Liver (tissue), 3 donors: ENCODE results near the gene PIGH.

Source experiments
- EGR1 ChIP-seq, 2 donors: IDR thresholded peaks; 2 replicates each; pipeline ENCODE4 v1.6.1; 2016 to 2018; ENCODE audit warnings: antibody characterized with exemption in 2 of 2, low read depth in 2 of 2
- FOXA1 ChIP-seq: IDR thresholded peaks from 2 replicates; pipeline ENCODE4 v1.6.1; 2016; ENCODE audit warnings: antibody characterized with exemption
- GABPA ChIP-seq, 2 donors: IDR thresholded peaks in 1 of 2; conservative IDR thresholded peaks in 1 of 2; 2 replicates each; pipeline ENCODE4 v1.6.1; 2016; ENCODE audit warnings: antibody characterized with exemption in 2 of 2, mild to moderate bottlenecking in 1 of 2, moderate library complexity in 1 of 2
- HNF4A ChIP-seq, 2 donors: conservative IDR thresholded peaks; 2 replicates each; pipeline ENCODE4 v1.6.1; 2016; ENCODE audit warnings: antibody characterized with exemption in 2 of 2, mild to moderate bottlenecking in 2 of 2
- JUND ChIP-seq, 2 donors: IDR thresholded peaks; 2 replicates each; pipeline ENCODE4 v1.6.1; 2016; ENCODE audit warnings: antibody characterized with exemption in 2 of 2
- RAD21 ChIP-seq, 2 donors: IDR thresholded peaks; 2 replicates each; pipeline ENCODE4 v1.6.1; 2016; ENCODE audit warnings: antibody characterized with exemption in 2 of 2, mild to moderate bottlenecking in 2 of 2
- RXRA ChIP-seq, 2 donors: IDR thresholded peaks; 2 replicates each; pipeline ENCODE4 v1.6.1; 2017 to 2018; ENCODE audit warnings: antibody characterized with exemption in 2 of 2, mild to moderate bottlenecking in 1 of 2
- SP1 ChIP-seq: IDR thresholded peaks from 2 replicates; pipeline ENCODE4 v1.6.1; 2018; ENCODE audit warnings: antibody characterized with exemption, mild to moderate bottlenecking
- TAF1 ChIP-seq: conservative IDR thresholded peaks from 2 replicates; pipeline ENCODE4 v1.6.1; 2016; ENCODE audit warnings: antibody characterized with exemption, mild to moderate bottlenecking
- YY1 ChIP-seq: IDR thresholded peaks from 2 replicates; pipeline ENCODE4 v1.6.1; 2016; ENCODE audit warnings: antibody characterized with exemption, mild to moderate bottlenecking
- TF ChIP-seq, protein P1 (sequence below): fragments of 150-350 bp; IDR thresholded peaks from 2 replicates; pipeline ENCODE4 v1.5.1; 2017; ENCODE audit warnings: improper control_type of control experiment, low read depth, low read length; ENCODE audit not compliant: missing input control
- TF ChIP-seq, protein P2 (sequence below): IDR thresholded peaks from 2 replicates; pipeline ENCODE4 v1.6.1; 2016; ENCODE audit warnings: antibody characterized with exemption
- TF ChIP-seq, protein P3 (sequence below): IDR thresholded peaks from 2 replicates; pipeline ENCODE4 v1.6.1; 2016; ENCODE audit warnings: antibody characterized with exemption, mild to moderate bottlenecking
- TF ChIP-seq, protein P4 (sequence below): IDR thresholded peaks from 2 replicates; pipeline ENCODE4 v1.6.1; 2016; ENCODE audit warnings: antibody characterized with exemption
- donor health status: healthy.
- donor health status: healthy.

DNA sequence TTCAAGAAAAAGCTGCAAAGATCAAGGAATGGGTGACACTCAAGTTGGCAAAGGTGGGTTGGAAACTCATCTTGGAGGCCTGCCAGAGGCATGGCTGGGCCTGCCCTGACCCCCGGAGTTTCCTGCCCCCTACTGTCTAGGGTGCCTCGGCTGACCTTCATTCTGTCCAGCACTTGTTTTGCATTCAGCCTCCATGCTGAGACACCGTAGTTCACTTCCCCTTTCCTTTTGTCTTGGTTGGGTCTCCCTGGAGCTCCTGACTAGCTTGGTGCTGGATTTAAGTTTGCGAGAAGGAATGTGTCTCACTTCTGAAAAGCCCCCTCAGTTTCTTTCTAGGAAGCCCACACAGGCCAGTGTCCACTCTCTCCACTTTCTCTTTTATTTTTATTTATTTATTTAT, 40.4 kb downstream of the PIGH start:
- TF ChIP-seq, protein P1, sequence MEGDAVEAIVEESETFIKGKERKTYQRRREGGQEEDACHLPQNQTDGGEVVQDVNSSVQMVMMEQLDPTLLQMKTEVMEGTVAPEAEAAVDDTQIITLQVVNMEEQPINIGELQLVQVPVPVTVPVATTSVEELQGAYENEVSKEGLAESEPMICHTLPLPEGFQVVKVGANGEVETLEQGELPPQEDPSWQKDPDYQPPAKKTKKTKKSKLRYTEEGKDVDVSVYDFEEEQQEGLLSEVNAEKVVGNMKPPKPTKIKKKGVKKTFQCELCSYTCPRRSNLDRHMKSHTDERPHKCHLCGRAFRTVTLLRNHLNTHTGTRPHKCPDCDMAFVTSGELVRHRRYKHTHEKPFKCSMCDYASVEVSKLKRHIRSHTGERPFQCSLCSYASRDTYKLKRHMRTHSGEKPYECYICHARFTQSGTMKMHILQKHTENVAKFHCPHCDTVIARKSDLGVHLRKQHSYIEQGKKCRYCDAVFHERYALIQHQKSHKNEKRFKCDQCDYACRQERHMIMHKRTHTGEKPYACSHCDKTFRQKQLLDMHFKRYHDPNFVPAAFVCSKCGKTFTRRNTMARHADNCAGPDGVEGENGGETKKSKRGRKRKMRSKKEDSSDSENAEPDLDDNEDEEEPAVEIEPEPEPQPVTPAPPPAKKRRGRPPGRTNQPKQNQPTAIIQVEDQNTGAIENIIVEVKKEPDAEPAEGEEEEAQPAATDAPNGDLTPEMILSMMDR, result no peak
- TF ChIP-seq, protein P2, sequence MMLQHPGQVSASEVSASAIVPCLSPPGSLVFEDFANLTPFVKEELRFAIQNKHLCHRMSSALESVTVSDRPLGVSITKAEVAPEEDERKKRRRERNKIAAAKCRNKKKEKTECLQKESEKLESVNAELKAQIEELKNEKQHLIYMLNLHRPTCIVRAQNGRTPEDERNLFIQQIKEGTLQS, result no peak
- no peak for TF ChIP-seq FOXA1
- TF ChIP-seq, protein P3, sequence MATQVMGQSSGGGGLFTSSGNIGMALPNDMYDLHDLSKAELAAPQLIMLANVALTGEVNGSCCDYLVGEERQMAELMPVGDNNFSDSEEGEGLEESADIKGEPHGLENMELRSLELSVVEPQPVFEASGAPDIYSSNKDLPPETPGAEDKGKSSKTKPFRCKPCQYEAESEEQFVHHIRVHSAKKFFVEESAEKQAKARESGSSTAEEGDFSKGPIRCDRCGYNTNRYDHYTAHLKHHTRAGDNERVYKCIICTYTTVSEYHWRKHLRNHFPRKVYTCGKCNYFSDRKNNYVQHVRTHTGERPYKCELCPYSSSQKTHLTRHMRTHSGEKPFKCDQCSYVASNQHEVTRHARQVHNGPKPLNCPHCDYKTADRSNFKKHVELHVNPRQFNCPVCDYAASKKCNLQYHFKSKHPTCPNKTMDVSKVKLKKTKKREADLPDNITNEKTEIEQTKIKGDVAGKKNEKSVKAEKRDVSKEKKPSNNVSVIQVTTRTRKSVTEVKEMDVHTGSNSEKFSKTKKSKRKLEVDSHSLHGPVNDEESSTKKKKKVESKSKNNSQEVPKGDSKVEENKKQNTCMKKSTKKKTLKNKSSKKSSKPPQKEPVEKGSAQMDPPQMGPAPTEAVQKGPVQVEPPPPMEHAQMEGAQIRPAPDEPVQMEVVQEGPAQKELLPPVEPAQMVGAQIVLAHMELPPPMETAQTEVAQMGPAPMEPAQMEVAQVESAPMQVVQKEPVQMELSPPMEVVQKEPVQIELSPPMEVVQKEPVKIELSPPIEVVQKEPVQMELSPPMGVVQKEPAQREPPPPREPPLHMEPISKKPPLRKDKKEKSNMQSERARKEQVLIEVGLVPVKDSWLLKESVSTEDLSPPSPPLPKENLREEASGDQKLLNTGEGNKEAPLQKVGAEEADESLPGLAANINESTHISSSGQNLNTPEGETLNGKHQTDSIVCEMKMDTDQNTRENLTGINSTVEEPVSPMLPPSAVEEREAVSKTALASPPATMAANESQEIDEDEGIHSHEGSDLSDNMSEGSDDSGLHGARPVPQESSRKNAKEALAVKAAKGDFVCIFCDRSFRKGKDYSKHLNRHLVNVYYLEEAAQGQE, result no peak
- TF ChIP-seq JUND (IDR thresholded peaks at IDR 0.05), result no peak
- no peak for TF ChIP-seq EGR1 (IDR thresholded peaks at IDR 0.05; ENCODE audit: low read depth in 2 of 2)
- TF ChIP-seq TAF1, result no peak
- TF ChIP-seq, protein P4, sequence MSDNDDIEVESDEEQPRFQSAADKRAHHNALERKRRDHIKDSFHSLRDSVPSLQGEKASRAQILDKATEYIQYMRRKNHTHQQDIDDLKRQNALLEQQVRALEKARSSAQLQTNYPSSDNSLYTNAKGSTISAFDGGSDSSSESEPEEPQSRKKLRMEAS, result no peak
- TF ChIP-seq GABPA (IDR thresholded peaks at IDR 0.05 in 1 of 2, conservative IDR thresholded peaks at IDR 0.05 in 1 of 2), result no peak
- TF ChIP-seq YY1, result no peak
- no peak for TF ChIP-seq RXRA (IDR thresholded peaks at IDR 0.05)
- TF ChIP-seq RAD21 (IDR thresholded peaks at IDR 0.05), result no peak
- TF ChIP-seq HNF4A (conservative IDR thresholded peaks at IDR 0.05), result no peak
- TF ChIP-seq SP1, result no peak
